Esophagus (tissue), 2 donors: ENCODE results near the gene VRTN. TPM values are rescaled to one million over a fixed set of nuclear protein-coding genes. Genes with fewer than 3 reads are reported as not detected.

Experiments
- H3K27ac ChIP-seq, 2 donors: one replicate each; pipeline ENCODE4 v1.5.1; 2013; ENCODE audit warnings: low read depth in 2 of 2, mild to moderate bottlenecking in 2 of 2, inconsistent platforms in 1 of 2, low read length in 1 of 2, moderate library complexity in 1 of 2
- H3K27me3 ChIP-seq, 2 donors: one replicate each; pipeline ENCODE4 v1.6.1; 2013; ENCODE audit warnings: low read length in 2 of 2, control low read depth in 1 of 2, mild to moderate bottlenecking in 1 of 2; ENCODE audit not compliant: insufficient read depth in 2 of 2, control insufficient read depth in 1 of 2
- H3K36me3 ChIP-seq, 2 donors: one replicate each; pipeline ENCODE4 v1.6.1; 2013; ENCODE audit warnings: low read length in 1 of 2; ENCODE audit not compliant: control insufficient read depth in 2 of 2, insufficient read depth in 2 of 2
- H3K4me1 ChIP-seq, 2 donors: one replicate each; pipeline ENCODE4 v1.6.1; 2013; ENCODE audit warnings: low read length in 1 of 2; ENCODE audit not compliant: control insufficient read depth in 2 of 2, insufficient read depth in 2 of 2
- H3K4me3 ChIP-seq, 2 donors: one replicate each; pipeline ENCODE4 v1.5.1; 2013; ENCODE audit warnings: low read length in 2 of 2, mild to moderate bottlenecking in 2 of 2, low read depth in 1 of 2, moderate library complexity in 1 of 2
- H3K9me3 ChIP-seq, 2 donors: one replicate each; pipeline ENCODE4 v1.6.1; 2013; ENCODE audit warnings: mild to moderate bottlenecking in 2 of 2, low read depth in 1 of 2, low read length in 1 of 2, moderate library complexity in 1 of 2; ENCODE audit not compliant: control insufficient read depth in 2 of 2, insufficient read depth in 1 of 2
- WGBS, 2 donors: extraction: QIAGEN DNeasy Blood & Tissue Kit; methylation state at CpG; one replicate each; pipeline ENCODE4 v1.1.7; 2013; 5-methylcytosine and 5-hydroxymethylcytosine counted together
- polyA plus RNA-seq, 2 donors: library from polyadenylated mRNA; stranded (reverse); fragments of 200-250 nt; gene quantifications; one replicate each; pipeline ENCODE4 v1.2.3, GENCODE V29; 2013
- donor health status: healthy with polysubstance abuse.
- donor health status: Bipolar disorder and iron deficiency.

The VRTN gene
- polyA plus RNA-seq, 2 donors: not detected

- Histone ChIP-seq H3K27me3 (no peaks in the 10 kb centered on the region), H3K9me3 (no peaks in the 10 kb centered on the region), H3K4me3 (no peak overlapping the region), H3K36me3 (no peaks in the 10 kb centered on the region), H3K27ac (no peak overlapping the region), H3K4me1 (no peaks in the 10 kb centered on the region)
- WGBS, 2 donors: 39 to 50% methylated on average over 1 of the region's 1 CpG
Observed at GRCh38 chr14:74347795-74348100, 523 bp upstream of the VRTN start.

- Histone ChIP-seq H3K27ac (no peak overlapping the region), H3K36me3 (no peaks in the 10 kb centered on the region), H3K4me1 (no peaks in the 10 kb centered on the region), H3K4me3 (no peak overlapping the region), H3K27me3 (no peaks in the 10 kb centered on the region), H3K9me3 (no peaks in the 10 kb centered on the region)
- WGBS, 2 donors: 55 to 64% methylated on average over 15 to 17 of the region's 17 CpGs
Observed at GRCh38 chr14:74348735-74349463, 628 bp downstream of the VRTN start.

GRCh38 chr14:74349757-74350156 is 1.5 kb downstream of the VRTN start:
- WGBS, 2 donors: 26 to 44% methylated on average over 3 to 4 of the region's 4 CpGs
- Histone ChIP-seq H3K4me1 (no peaks in the 10 kb centered on the region), H3K9me3 (no peaks in the 10 kb centered on the region), H3K36me3 (no peaks in the 10 kb centered on the region), H3K4me3 (no peak overlapping the region), H3K27me3 (no peaks in the 10 kb centered on the region), H3K27ac (no peak overlapping the region)

- H3K4me1 ChIP-seq: no peaks in the 10 kb centered on the region
- H3K4me3 ChIP-seq: no peak overlapping the region
- WGBS, 2 donors: 43 to 50% methylated on average over 11 of the region's 11 CpGs
- no peak overlapping the region for H3K27ac ChIP-seq
- no peaks in the 10 kb centered on the region for H3K27me3 ChIP-seq
- H3K9me3 ChIP-seq: no peaks in the 10 kb centered on the region
- no peaks in the 10 kb centered on the region for H3K36me3 ChIP-seq
Observed at GRCh38 chr14:74350211-74350927, 2.1 kb downstream of the VRTN start.

GRCh38 chr14:74350928-74351323 is 2.7 kb downstream of the VRTN start:
- Histone ChIP-seq H3K9me3 (no peaks in the 10 kb centered on the region), H3K27me3 (no peaks in the 10 kb centered on the region), H3K4me3 (no peak overlapping the region), H3K36me3 (no peaks in the 10 kb centered on the region), H3K27ac (no peak overlapping the region), H3K4me1 (no peaks in the 10 kb centered on the region)
- 7% methylated on average over 1 of the region's 1 CpG for WGBS, 2 donors

GRCh38 chr14:74356892-74357575 is 8.8 kb downstream of the VRTN start:
- Histone ChIP-seq H3K27ac (no peak overlapping the region), H3K4me1 (no peaks in the 10 kb centered on the region), H3K4me3 (no peak overlapping the region), H3K9me3 (no peaks in the 10 kb centered on the region), H3K27me3 (no peaks in the 10 kb centered on the region), H3K36me3 (no peaks in the 10 kb centered on the region)
- WGBS, 2 donors: 92 to 94% methylated on average over 31 to 32 of the region's 32 CpGs

- no peaks in the 10 kb centered on the region for H3K9me3 ChIP-seq
- 89 to 93% methylated on average over 19 of the region's 19 CpGs for WGBS, 2 donors
- no peak overlapping the region for H3K27ac ChIP-seq
- no peaks in the 10 kb centered on the region for H3K27me3 ChIP-seq
- H3K4me3 ChIP-seq: no peak overlapping the region
- no peaks in the 10 kb centered on the region for H3K4me1 ChIP-seq
- no peaks in the 10 kb centered on the region for H3K36me3 ChIP-seq
Observed at GRCh38 chr14:74357585-74357984, 9.3 kb downstream of the VRTN start.

- Histone ChIP-seq H3K4me1 (no peaks in the 10 kb centered on the region), H3K27me3 (no peaks in the 10 kb centered on the region), H3K36me3 (no peaks in the 10 kb centered on the region), H3K27ac (no peak overlapping the region), H3K4me3 (no peak overlapping the region), H3K9me3 (no peaks in the 10 kb centered on the region)
- 92% methylated on average over 17 of the region's 17 CpGs for WGBS, 2 donors
Observed at GRCh38 chr14:74358176-74358829, 10.0 kb downstream of the VRTN start.

GRCh38 chr14:74360163-74360562 is 11.9 kb downstream of the VRTN start:
- WGBS, 2 donors: 45 to 48% methylated on average over 3 of the region's 3 CpGs
- no peak overlapping the region for H3K4me3 ChIP-seq

More at GRCh38 chr14:74360163-74360562, 11.9 kb downstream of the VRTN start:
- Histone ChIP-seq H3K36me3 (no peaks in the 10 kb centered on the region), H3K27ac (no peak overlapping the region), H3K4me1 (no peaks in the 10 kb centered on the region), H3K9me3 (no peaks in the 10 kb centered on the region), H3K27me3 (no peaks in the 10 kb centered on the region)
